GM21786 (cell line): Measurements from ENCODE around the gene KIFC3.

Experiments used
- ATAC-seq: cut with Tn5 transposase; IDR thresholded peaks from one replicate; pipeline ENCODE4 v1.9.1; 2021; ENCODE audit not compliant: unreplicated experiment

Gene KIFC3

DNA sequence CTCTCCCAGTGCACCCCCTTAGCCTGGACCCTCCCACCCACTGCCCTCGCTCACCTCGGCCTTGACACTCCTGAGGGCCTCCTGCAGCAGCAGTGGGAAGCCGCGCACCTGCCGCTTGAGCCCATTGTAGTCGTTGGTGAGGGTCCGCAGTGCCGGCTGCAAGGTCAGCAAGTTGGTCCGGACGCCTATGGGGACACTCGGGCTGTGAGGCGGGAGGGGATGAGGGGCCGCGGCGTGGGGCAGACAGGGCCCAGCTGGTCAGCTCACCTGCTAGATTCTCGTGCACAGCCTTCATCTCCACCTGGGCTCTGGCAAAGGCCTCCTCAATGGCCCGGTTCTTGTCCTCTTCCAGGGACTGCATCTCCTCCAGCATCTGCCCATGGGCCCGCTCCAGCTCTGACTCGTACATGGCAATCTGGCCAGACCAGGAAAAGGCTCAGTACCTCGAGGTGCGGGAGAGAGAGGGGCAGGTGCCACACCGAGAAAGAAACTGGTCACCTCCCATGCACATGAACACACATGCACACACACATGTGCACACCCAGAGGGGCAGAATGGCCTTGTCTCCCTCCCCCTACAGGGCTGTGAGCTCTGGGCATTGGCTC is 32.6 kb downstream of the KIFC3 start:
- ATAC-seq = no peak

DNA sequence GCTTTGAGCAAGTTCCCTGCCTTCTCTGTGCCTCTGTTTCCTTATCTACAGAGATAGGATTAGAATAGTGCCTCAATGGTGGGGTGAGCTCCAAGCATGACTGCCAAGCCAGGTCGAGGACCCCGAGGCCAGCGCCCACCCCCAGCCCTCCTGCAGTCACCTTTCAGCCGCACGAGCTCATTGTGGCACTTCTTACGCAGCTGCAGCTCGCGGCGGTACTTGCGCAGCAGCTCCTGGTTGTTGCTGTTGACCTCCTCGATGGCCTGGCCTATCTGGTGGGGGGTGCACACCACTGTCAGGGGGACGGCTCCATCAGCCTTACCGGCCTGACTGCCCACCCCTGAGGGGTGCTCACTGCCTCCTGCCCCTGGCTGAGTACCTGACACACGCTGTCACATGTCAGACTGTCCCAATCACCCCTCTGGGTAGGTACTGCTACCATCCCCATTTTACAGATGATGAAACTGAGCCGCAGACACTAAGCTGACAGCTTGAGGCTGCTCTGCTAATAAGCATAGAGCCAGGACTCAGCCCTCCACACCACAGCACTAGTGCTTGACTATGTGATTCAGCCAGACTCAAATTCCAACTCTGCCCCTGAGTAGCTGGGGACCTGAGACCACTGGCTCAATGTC is 35.5 kb downstream of the KIFC3 start:
- ATAC-seq = no peak

DNA sequence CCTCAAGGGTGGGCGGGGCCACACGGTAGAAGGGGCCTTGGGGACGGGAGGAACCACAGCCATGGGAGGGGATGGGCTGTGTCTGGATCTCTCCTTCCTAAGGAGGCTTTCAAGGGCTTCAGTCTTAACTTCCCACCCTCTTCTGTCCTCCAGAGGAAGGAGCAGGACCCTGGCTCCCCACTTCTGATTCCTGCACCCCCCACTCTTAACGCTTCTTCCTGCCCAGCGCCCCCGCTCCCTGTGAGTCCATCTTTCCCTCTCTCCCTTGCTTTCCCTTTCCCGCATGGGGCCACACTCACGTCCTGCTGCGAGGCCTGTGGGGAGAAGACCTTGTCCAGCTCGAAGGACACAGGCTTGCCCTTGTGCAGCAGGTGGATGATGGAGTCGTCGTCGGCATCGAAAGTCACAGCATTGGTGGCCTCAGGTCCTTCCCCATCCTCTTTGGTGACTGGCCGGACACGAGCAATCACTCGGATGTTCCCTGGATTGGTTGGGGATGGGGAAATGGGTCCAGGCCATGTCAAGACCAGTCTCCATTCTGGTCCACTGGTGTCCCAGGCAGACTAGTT is 37.0 kb downstream of the KIFC3 start:
- no peak for ATAC-seq

GRCh38 chr16:57764341-57765159 is 37.7 kb downstream of the KIFC3 start:
- ATAC-seq = no peak

DNA sequence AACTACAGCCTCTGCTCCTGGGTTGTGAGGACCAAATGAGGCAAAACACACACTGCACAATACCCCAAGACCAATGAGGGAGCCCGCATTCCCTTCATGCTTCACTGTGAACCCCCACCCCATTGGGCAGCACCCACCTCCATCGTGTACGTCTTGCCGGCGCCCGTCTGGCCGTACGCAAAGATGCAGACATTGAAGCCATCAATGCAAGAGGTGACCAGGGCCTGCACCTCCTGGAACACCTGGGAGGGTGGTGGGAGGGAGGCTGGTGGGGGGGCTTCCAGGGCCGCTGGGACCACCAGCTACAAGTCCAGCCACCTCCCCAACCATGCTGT is 38.3 kb downstream of the KIFC3 start:
- no peak for ATAC-seq

DNA sequence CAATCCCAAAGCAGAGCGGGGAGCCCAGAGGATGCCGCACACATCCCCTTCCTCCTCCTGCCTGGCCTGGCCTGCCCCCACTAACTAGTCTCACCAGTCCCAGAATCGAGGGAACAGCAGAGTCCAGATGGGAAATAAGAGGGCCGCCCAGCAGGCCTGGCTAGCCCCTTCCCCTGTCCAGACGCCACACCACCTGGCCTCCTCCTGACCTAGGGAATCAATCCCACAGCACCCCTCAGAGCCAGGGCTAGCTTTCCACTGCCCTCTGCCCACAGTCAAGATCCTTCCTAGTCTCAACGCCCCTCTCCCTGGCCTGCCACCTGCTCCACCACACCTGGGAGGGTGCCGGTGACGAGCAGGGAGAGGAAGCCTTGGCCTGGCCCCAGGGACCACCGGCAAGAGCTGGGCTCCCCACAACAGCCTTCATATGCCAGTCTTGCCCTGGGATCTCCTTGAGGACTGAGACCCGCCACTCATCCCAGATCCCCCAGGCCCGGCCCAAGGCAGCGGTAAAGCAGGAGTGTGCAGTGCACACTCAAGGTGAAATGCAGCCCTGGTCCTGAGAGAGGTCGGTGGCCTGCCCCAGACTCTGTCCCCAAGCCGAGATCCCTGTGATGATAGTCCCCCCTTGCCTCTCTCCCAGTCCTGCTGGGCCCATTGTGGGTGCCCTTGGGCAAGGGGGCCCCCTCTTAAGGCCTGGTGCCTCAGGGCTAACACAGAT is 38.8 kb downstream of the KIFC3 start:
- no peak for ATAC-seq

DNA sequence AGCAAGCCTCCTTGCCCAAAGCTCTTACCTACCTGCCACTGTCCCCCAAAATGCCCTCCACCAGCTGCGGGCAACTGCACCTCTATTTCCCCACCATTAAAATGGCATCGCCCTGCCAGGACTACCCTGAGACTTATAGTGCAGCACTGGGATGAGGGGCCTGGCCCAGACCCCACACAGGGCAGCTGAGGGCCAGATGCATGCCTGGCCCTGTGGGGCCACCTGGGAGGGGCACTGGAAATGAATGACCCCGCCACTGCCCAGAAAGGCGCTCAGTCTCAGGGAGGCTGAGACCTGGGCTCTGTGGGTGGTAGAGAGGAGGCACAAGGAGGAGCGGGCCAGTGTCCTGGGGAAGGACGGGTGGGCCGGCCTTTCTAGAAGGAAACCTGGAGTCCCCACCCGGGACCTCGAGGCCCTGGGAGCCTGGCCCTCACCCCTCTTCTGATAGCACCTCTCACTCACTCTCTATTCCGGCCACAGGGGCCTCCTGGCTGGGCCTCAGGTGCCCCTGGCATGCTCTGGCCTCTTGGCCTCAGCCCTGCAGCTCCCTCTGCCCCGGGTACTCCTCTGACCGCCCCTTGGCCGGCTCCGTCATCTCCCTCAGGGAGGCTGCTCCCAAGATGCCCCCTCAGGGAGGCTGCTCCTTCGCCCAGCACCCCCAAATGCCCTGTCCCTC is 39.8 kb downstream of the KIFC3 start:
- ATAC-seq = no peak

DNA sequence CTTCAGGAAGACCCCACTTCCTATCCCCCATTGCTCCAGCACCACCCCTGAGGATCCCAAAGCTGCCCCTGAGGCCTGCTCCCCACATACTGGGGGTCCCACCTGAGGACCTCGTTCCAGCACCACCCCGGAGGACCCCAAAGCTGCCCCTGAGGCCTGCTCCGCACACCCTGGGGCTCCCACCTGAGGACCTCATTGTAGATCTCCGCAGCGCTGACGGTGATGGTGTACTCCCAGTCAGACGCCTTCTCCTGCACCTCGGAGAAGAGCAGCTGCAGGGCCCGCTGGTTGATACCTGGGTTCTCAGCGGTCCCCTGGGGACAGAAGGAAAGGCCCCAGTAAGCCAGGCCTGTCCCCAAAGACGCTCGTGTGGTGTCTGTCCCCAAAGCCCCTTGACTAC is 40.3 kb downstream of the KIFC3 start:
- no peak for ATAC-seq

DNA sequence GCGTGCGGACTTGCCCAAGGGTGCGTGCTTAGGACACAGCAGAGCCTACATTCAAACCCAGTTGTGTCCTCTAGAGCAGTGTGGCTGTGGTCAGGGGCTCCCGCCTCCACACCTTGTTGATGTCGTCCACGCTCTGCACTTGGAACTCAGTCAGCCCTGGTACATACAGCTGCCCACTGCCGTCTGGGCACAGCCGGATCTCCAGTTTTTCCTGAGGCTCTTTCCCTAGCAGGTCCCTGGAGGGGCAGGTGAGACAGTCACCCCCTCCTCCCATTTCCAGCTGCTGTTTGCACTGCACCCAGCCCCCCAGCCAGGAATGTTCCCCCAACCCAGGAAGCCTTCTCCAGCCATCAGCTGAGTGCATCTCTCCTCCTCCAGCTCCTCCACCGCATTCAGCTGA is 41.0 kb downstream of the KIFC3 start:
- no peak for ATAC-seq

DNA sequence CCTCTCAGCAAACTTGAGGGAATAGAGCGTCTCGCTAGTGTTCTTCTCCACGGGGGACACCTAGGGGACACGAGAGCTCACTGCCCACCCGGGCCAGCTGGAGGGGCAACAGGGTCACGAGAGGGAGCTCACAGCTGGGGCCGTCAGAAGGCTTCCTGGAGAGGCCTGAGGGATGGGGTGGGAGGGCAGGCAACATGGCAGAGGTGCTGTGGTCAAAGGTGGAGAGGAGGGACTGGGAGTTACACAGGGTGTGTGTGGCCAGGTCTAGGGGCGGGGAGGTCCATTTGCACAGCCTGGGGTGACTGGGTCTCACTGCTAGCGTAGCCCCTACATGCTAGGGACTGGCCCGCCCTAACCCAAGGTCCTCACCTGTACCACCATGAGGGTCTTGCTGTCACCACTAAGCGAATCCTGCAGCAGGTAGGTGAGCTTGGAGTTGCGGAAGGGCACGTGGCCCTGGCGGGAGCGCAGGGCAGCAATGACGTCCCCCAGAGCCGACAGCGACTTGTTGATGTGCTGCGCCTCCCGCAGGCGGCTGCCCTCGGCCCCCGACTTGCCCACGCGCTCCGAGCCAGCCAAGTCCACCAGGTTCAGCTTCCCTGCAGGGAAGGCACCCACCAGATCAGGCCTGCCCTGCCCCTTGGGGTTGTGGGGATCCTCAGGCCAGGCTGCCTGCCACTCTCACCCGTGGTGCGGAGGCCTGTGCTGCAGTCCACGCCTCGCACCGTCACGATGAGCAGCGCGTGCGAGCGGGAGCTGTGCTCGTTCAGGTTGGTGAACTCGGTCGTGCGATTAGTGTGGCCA is 41.7 kb downstream of the KIFC3 start:
- no peak for ATAC-seq

DNA sequence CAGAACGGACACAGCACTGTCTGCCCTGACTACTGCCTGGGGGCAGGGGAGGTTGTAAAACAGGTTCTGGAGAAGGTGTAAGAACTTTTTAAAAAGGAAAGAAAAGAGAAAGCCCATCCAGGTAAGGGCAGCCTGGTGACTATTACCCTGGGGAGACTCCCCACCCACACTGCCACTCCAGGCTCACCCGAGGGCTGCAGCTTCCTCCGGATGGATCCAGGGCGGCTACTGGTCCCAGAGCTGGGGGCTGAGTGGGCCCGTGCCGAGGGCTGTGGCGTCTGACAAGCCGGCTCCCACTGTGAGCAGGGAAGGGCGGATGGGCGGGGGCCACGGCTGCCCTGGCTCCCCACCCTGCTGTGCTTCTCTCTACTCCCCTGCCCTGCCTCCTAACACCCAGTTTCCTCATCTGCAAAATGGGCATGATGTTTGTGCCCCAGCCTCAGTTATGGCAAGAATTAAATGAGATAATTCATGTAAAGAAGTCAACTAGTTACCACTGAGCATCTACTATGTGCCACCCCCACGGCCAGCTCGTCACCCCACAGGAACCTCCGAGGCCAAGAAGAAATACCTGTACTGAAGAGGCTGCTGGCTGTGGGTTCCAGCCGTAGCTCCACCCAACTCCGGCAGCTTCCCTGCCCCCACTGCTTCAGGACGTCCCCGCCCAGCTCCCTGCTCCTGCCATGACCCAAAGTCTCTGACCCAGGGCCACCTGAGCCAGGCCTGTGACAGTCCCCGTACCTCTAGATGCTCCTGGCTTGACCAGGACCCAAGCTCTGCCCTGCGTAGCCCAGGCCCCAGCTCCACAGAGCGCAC is 42.5 kb downstream of the KIFC3 start:
- ATAC-seq = no peak

- no peak for ATAC-seq
These were observed 43.2 kb downstream of the KIFC3 start for GRCh38 chr16:57759131-57759530.

DNA sequence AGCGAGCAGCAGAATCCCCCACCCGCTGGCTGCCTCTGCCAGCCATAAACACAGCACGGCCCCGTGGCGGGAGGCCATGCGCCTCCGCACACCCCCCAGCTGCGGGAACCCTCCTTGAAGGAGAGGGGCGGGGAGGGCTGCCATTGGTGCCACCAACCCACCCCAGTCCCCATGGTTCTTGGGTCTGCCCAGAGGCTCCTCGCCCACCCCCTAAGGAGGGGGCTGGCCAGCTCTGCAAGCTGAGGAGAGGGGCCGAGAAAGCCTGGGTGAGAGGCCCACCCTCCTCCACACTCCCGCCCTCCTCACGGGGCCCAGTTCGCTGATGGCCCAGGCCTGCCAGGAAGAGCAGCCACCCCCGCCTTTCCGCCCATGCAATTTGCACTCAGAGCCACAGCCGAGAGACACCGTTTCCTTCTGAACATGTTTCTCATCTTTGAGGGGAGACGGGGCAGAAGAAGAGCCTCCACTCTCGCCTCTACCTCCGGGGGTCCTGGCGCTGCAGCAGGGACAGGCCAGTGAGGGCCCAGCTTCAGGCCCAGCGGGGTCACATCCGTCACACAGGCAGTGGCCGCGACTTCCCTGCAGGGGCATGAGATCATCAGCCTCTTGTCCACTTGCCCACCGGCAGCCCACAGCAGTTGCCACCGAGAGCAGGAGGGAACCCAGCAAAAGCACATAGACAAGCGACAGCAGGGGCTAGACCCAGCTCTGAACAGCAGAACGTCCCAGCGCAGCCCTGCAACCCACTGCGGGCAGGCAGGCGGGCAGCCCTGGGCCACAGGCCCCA is 43.8 kb downstream of the KIFC3 start:
- no peak for ATAC-seq

DNA sequence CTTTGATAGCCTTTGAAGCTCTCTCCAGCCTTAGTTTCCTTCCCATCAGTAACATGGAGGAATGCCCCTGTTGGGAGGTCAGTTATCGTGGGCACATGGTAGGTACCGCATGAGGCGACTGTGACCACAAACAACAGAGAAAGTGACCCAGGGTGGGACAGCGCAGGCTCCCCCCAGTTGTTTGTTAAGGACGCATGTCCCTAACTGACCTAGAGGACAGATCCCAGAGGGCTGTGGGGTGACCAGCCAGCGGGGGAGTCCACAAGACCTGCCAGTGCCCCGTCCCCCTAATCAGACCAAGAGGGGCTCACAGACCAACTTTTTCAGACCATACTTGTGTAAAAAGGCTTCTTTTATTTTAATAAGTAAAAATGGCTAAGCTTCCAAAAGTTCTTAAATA is 44.4 kb downstream of the KIFC3 start:
- ATAC-seq = no peak

DNA sequence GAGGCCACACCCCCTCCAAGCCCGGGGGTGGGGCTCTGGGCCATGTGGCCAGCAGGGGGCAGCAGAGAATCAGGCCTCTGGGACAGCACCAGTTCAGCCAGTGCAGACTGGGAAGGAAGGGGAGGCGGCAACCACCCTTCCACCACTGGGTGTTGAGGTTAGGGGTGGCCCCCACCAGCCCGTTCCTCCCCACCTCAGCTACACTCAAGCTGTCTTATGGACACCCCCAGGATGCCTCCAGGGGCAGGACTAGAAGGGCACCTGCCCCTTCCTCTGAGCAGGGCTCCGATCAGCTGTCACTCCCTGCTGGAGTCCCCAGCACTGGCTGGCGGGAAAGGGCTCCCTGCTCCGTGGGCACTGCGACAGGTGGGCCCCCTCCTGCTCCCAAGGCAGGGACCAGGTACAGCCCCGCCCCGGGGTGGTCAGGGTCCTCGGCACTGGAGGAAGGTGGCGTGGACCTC is 44.9 kb downstream of the KIFC3 start:
- ATAC-seq = peak; percentile 95

DNA sequence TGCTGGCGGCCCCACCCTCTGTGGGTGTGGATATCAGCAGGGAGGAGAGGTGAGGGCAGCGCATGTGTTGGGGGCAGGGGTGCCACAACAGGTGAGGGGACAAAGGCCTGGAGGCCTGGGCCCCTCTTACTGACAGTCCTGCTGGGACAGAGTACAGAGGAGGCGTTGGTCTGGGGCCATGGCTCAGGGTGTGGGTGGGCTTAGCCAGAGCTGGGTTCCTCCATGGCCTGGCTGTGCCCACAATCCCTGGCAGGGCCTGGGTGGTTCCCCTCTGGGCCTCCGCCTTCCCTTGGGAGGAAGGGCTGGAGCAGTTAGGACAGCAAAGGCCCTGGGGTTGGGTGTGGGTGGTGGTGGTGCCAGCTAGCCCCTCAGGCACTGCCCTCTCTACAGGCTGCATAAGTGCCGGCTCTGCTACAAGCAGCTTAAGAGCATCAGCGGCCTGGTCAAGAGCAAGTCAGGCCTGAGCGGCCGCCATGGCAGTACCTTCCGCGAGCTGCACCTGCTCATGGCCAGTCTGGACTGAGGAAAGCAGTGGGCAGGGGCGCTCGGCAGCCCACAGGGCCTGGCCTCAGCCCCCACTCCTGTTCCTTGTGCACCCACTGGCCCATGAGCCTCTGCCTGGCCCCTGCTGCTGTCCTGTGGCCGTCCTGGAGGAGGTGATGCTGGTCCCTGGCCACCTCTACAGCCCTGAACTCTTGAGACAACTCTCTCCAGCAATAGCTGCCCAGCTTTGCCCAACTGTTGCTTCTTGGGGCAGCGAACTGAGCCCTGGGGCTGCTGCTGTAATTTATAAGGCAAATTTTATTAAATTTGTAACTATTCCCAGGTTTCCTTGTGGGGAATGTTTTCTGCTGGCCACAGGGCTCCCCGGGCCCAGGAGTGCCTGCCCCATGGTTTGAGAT is 45.6 kb downstream of the KIFC3 start:
- ATAC-seq = no peak

DNA sequence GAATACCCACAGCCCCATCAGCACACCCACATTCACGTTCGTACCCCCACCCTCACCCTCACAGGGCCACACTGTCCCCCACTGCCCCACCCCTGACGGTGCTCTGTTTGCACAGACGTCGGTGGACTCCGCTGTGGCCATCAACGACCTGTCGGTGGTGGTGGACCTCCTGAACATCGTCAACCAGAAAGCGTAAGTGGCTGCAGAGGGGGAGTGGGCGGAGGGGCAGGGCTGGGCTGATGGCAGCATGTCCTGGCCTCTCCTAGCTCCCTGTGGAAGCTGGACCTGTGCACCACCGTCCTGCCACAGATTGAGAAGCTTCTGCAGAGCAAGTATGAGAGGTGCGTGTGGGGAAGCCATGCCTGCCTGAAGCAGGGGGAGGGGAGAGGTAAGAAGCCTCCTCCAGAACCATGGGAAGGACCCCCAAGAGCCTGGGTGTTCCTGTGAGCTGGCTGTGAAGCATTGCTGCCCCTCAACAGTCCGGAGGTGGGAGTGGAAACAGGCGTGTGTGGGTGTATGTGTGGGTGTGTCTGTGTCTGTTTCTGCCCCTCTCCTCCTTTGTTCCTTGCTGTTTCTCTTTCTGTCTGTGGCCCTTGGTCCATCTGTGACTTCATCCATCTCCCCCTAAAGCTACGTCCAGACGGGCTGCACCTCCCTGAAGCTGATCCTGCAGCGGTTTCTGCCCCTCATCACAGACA is 46.4 kb downstream of the KIFC3 start:
- ATAC-seq = no peak
